Ecto neural progenitor cell (in vitro differentiated cells): ENCODE measurements around the gene CTSW.

Experiments
- DNase-seq: peaks from one replicate; pipeline ENCODE4 v3.0.0-alpha.2; 2018; ENCODE audit warnings: low spot score

Gene CTSW

DNA sequence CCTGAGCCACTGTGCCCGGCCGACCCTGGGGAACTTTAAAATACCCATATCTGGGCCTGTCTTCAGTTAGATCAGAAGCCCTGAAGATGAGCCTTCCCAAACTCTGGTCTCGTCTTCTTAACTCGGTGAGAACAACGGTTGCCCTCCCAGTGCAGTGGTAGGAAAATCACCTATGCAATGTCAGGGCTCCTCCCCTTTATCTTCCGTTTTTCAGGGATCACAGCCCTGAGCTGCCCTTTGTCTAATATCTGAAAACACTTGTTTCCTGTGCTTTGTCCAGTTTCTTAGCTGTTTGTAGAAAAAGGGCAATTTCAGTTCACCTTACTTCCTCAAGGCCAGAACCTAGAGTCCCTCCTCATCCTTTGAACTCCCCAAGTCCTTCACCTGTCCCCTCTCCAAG, 49.0 kb downstream of the CTSW start:
- no peak for DNase-seq

DNA sequence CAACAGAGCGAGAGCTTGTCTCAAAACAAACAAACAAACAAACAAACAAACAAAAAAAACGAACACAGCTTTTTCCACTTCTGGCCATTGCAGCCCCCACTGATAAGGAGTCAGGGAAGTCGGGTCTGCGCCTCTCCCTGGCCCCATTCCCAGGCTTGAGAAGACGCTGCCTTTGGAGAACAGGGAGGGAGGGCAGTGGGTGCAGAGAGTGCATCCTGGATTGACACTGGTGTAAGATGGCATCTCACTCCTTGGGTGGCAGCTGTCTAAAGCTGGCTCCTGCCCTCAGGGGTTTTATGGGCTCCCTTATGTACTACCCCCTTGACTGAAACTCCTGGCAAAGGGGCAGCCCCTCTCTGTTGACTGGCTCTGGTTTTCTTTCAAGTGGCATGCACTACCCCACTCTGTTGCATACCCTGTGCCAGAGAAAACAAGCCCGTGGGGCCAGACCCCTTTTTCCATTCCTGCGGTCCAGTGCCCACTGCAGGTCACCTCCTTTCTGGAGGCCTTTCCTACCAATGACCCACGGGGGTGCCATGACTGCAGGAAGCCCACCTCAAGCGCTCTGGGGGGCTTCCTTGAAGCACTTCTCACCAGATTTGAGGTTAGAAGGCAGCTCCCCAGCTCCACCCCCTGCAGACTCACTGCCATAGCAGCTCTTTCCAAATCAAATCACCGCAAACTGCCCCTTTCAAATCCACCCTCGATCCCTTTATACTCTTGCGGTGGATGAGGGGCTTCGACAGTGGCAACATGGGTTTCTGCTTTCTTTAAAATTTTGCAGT, 52.3 kb downstream of the CTSW start:
- no peak for DNase-seq

DNA sequence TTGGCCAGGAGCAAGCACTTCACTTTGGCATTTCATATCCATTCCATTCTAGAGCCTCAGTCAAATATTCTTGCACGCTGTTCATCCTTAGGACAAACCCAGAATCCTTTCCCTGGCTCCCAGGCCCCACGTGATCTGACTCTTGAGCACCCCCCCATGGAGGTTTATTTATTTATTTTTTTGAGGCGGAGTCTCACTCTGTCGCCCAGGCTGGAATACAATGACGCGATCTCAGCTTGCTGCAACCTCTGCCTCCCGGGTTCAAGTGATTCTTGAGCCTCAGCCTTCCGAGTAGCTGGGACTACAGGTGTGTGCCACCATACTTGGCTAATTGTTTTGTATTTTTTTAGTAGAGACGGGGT, 52.9 kb downstream of the CTSW start:
- peak; percentile 56 for DNase-seq
